Neural progenitor cell (in vitro differentiated cells): ENCODE results near the gene GIGYF2.
A peak's percentile ranks its signal among the peaks of the same experiment; 100 is the strongest.

ENCODE experiments used
- CTCF ChIP-seq: fragments of 200-600 bp; sonication (generic); IDR thresholded peaks from 2 replicates; pipeline ENCODE4 v1.5.1; 2017; ENCODE audit warnings: antibody characterized with exemption, mild to moderate bottlenecking
- EZH2 ChIP-seq: fragments of 200-600 bp; sonication (generic); IDR thresholded peaks from 2 replicates; pipeline ENCODE4 v1.6.1; 2017; ENCODE audit warnings: antibody characterized with exemption, mild to moderate bottlenecking, moderate library complexity

- TF ChIP-seq CTCF: peak; percentile 51
- TF ChIP-seq EZH2: no peak
Measured at GRCh38 chr2:232876161-232876977, 179.2 kb downstream of the GIGYF2 start.
